Thyroid gland (tissue), 4 donors: ENCODE data around the gene TNFRSF25. TPM values are rescaled to one million over a fixed set of nuclear protein-coding genes. Genes with fewer than 3 reads are reported as not detected.
"Not testable (repeated sequence)": the region's sequence is repeated elsewhere in the genome, so short reads cannot be mapped to it uniquely, and the experiment has no call there.

Experiments
- DNase-seq, 2 donors: peaks; one replicate each; pipeline ENCODE4 v3.0.0-alpha.2; 2019
- H3K27ac ChIP-seq, 3 donors: fragments of 200-600 bp; sonication (generic); 1 replicate in 2 of 3; 2 replicates in 1 of 3; pipeline ENCODE4 v1.5.1; 2016 to 2019; ENCODE audit warnings: mild to moderate bottlenecking in 1 of 3, moderate library complexity in 1 of 3
- H3K27me3 ChIP-seq: fragments of 200-600 bp; sonication (generic); one replicate; pipeline ENCODE4 v1.5.1; 2019
- H3K36me3 ChIP-seq, 2 donors: fragments of 200-600 bp; sonication (generic); one replicate each; pipeline ENCODE4 v1.5.1; 2016 to 2019
- H3K4me1 ChIP-seq, 2 donors: fragments of 200-600 bp; sonication (generic); one replicate each; pipeline ENCODE4 v1.5.1; 2017 to 2019
- H3K4me3 ChIP-seq, 3 donors: fragments of 200-600 bp; sonication (generic); replicated peaks in 1 of 3; 1 replicate in 2 of 3; 2 replicates in 1 of 3; pipeline ENCODE4 v1.5.1; 2016; ENCODE audit warnings: mild to moderate bottlenecking in 1 of 3
- H3K9me3 ChIP-seq: fragments of 200-600 bp; sonication (generic); one replicate; pipeline ENCODE4 v1.5.1; 2017
- CTCF ChIP-seq, 6 experiments: fragments of 200-600 bp in 3 of 6; fragments of 450-650 bp in 3 of 6; sonication (generic) in 3 of 6; IDR thresholded peaks; one replicate each; pipeline ENCODE4 v1.5.1; 2016 to 2019; ENCODE audit warnings: antibody characterized with exemption in 6 of 6, mild to moderate bottlenecking in 2 of 6, inconsistent platforms in 1 of 6, moderate library complexity in 1 of 6
- POLR2A ChIP-seq, 2 donors: fragments of 450-650 bp; IDR thresholded peaks; one replicate each; pipeline ENCODE4 v1.6.1; 2017; ENCODE audit warnings: antibody characterized with exemption in 2 of 2, mild to moderate bottlenecking in 2 of 2, moderate library complexity in 1 of 2
- WGBS, 2 donors: methylation state at CpG; one replicate each; pipeline ENCODE4 v1.1.5; 2017; 5-methylcytosine and 5-hydroxymethylcytosine counted together
- intact Hi-C: fragments of 100-400 bp; cut with DNase I; formaldehyde crosslinking; loops from one replicate; pipeline ENCODE4 v1.15.1; 2023
- total RNA-seq, 4 donors: library from RNA; depleted of rRNA; stranded (reverse); fragments of >200 nt; gene quantifications; one replicate each; pipeline ENCODE4 v1.2.3, GENCODE V29; 2016

The TNFRSF25 gene
- total RNA-seq, 4 donors from 2014 or later, result 2.2 to 18.9 (median 10.7) TPM

- peaks cover 0 to 20% of the 10 kb centered on the region in 2 donors for H3K4me1 ChIP-seq
- TF ChIP-seq CTCF (IDR thresholded peaks at IDR 0.05), result no peak
- no peak for TF ChIP-seq POLR2A (IDR thresholded peaks at IDR 0.05)
- H3K9me3 ChIP-seq, result no peaks in the 10 kb centered on the region
- H3K4me3 ChIP-seq, result no peak overlapping the region
- DNase-seq, result no peak
- no peak overlapping the region for H3K27ac ChIP-seq
- peaks cover 17% of the 10 kb centered on the region for H3K27me3 ChIP-seq
- intact Hi-C loops, result no loop called here
- WGBS, 2 donors, result 3 to 6% methylated on average over 18 of the region's 67 CpGs
- H3K36me3 ChIP-seq, result no peaks in the 10 kb centered on the region
Measured at GRCh38 chr1:6447016-6447817, 18.8 kb downstream of the TNFRSF25 start.

DNA sequence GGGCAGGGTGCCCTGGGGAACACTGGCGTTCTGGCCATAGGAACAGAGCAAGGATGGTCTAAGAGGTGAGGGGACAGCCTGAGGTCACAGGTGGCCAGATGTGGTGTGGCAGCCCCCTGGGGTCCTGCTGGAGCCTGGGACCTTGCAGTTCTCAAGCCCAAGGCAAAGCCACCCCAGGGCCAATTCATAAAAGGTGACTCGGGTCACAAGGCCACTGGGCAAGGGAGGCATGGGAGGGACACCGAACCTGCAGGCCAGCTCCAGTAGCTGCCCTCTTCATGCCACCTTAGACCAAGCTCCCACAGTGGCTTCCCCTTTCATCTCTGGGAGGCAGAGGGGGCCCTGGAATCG is 19.3 kb downstream of the TNFRSF25 start:
- peaks cover 0 to 20% of the 10 kb centered on the region in 2 donors for H3K4me1 ChIP-seq
- H3K27me3 ChIP-seq, result peaks cover 17% of the 10 kb centered on the region
- intact Hi-C loops, result no loop called here
- H3K4me3 ChIP-seq, result no peak overlapping the region
- no peak overlapping the region for H3K27ac ChIP-seq
- H3K36me3 ChIP-seq, result no peaks in the 10 kb centered on the region
- no peak for DNase-seq
- WGBS, 2 donors, result 64% methylated on average over 3 to 4 of the region's 4 CpGs
- no peak for TF ChIP-seq CTCF (IDR thresholded peaks at IDR 0.05)
- no peak for TF ChIP-seq POLR2A (IDR thresholded peaks at IDR 0.05)
- no peaks in the 10 kb centered on the region for H3K9me3 ChIP-seq

DNA sequence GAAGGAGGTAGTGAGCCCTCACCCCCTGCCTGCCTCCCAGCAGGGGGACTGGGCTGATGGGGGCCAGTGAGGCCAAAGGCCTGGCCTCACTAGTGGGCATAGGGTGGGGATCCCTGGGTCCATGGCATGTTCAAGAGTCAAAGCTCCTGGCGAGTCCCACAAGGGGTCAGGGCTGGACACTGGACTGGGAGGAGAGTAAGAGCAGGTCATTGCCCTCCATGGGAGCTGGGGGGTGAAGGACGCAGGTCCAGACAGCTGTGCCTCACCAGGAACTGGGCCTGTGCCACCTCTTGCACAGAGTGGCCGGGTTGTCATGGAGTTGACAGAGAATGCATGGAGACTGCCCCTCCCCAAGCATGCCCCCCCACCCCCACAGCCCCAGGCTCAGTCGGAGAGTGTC is 20.0 kb downstream of the TNFRSF25 start:
- H3K4me3 ChIP-seq, H3K36me3 ChIP-seq, intact Hi-C loops, H3K9me3 ChIP-seq, DNase-seq, H3K27ac ChIP-seq: not testable (repeated sequence)
- peaks cover 0 to 20% of the 10 kb centered on the region in 2 donors for H3K4me1 ChIP-seq
- 71 to 100% methylated on average over 2 to 4 of the region's 4 CpGs for WGBS, 2 donors
- peaks cover 17% of the 10 kb centered on the region for H3K27me3 ChIP-seq

GRCh38 chr1:6445062-6445763 is 20.8 kb downstream of the TNFRSF25 start:
- Histone ChIP-seq H3K36me3 (no peaks in the 10 kb centered on the region), H3K4me1 (peaks cover 0 to 25% of the 10 kb centered on the region in 2 donors), H3K9me3 (no peaks in the 10 kb centered on the region), H3K4me3 (no peak overlapping the region), H3K27me3 (peaks cover 17% of the 10 kb centered on the region), H3K27ac (no peak overlapping the region)
- intact Hi-C loops, result no loop called here
- TF ChIP-seq POLR2A (IDR thresholded peaks at IDR 0.05) (no peak), CTCF (IDR thresholded peaks at IDR 0.05) (peak in 5 of 6 experiments; percentile 20 to 59 (median 39))
- peak; percentile 44 to 49 for DNase-seq
- 45 to 59% methylated on average over 13 to 15 of the region's 19 CpGs for WGBS, 2 donors

DNA sequence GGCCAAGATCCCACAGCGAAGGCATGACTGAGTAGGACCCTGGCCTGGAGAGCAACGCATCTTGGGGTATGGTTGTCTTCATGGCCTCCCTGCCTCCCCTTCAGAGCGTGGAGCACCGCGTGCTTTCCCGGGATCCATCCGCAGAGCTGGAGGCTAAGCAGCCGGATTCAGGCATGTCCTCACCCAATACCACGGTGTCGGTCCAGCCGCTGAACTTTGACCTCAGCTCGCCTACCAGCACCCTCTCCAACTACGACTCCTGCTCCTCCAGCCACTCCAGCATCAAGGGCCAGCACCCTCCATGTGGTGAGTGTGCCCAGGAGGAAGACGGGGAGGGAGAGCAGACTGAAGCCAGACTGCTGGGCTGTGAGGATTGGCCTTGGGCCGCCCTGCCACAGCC is 21.6 kb downstream of the TNFRSF25 start:
- 87% methylated on average over 14 to 15 of the region's 15 CpGs for WGBS, 2 donors
- no peak overlapping the region for H3K27ac ChIP-seq
- no peak overlapping the region for H3K4me3 ChIP-seq
- no peaks in the 10 kb centered on the region for H3K9me3 ChIP-seq
- peaks cover 0 to 28% of the 10 kb centered on the region in 2 donors for H3K4me1 ChIP-seq
- no peak for DNase-seq
- TF ChIP-seq POLR2A (IDR thresholded peaks at IDR 0.05), result no peak
- no peak for TF ChIP-seq CTCF (IDR thresholded peaks at IDR 0.05)
- no peaks in the 10 kb centered on the region for H3K36me3 ChIP-seq
- intact Hi-C loops, result no loop called here
- H3K27me3 ChIP-seq, result peaks cover 13% of the 10 kb centered on the region
